Muscle layer of duodenum (tissue), 2 donors: ENCODE data around the gene LRRC25.
"Not testable (repeated sequence)": the region's sequence is repeated elsewhere in the genome, so short reads cannot be mapped to it uniquely, and the experiment has no call there.

ENCODE experiments used
- H3K27ac ChIP-seq: one replicate; pipeline ENCODE4 v1.7.0; 2013; ENCODE audit warnings: mild to moderate bottlenecking, low read length
- H3K27me3 ChIP-seq: one replicate; pipeline ENCODE4 v1.7.0; 2013; ENCODE audit warnings: low read depth, mild to moderate bottlenecking, control low read depth, low read length
- H3K36me3 ChIP-seq, 2 donors: one replicate each; pipeline ENCODE4 v1.7.0; 2013; ENCODE audit warnings: low read length in 2 of 2, control low read depth in 1 of 2, mild to moderate bottlenecking in 1 of 2; ENCODE audit not compliant: insufficient read depth in 2 of 2, control insufficient read depth in 1 of 2
- H3K4me1 ChIP-seq, 2 donors: one replicate each; pipeline ENCODE4 v1.7.0; 2013; ENCODE audit warnings: low read length in 2 of 2, mild to moderate bottlenecking in 2 of 2, control low read depth in 1 of 2, moderate library complexity in 1 of 2; ENCODE audit not compliant: insufficient read depth in 2 of 2, control insufficient read depth in 1 of 2
- H3K4me3 ChIP-seq, 2 donors: one replicate each; pipeline ENCODE4 v1.7.0; 2013; ENCODE audit warnings: low read length in 2 of 2, low read depth in 1 of 2, mild to moderate bottlenecking in 1 of 2
- H3K9me3 ChIP-seq, 2 donors: one replicate each; pipeline ENCODE4 v1.7.0; 2013; ENCODE audit warnings: low read length in 2 of 2, control low read depth in 1 of 2, mild to moderate bottlenecking in 1 of 2; ENCODE audit not compliant: control insufficient read depth in 1 of 2
- donor health status: healthy.

Gene LRRC25

GRCh38 chr19:18406749-18407148, 9.3 kb upstream of the LRRC25 start:
- no peaks in the 10 kb centered on the region for H3K27me3 ChIP-seq
- H3K4me1 ChIP-seq: peaks cover 0 to 5% of the 10 kb centered on the region in 2 donors

GRCh38 chr19:18405754-18406153, 8.3 kb upstream of the LRRC25 start:
- H3K4me1 ChIP-seq, H3K27me3 ChIP-seq, H3K9me3 ChIP-seq, H3K27ac ChIP-seq, H3K36me3 ChIP-seq, H3K4me3 ChIP-seq: not testable (repeated sequence)

More at GRCh38 chr19:18406749-18407148, 9.3 kb upstream of the LRRC25 start:
- no peaks in the 10 kb centered on the region for H3K36me3 ChIP-seq
- H3K27ac ChIP-seq: no peak overlapping the region
- no peak overlapping the region for H3K4me3 ChIP-seq
- H3K9me3 ChIP-seq: no peaks in the 10 kb centered on the region

GRCh38 chr19:18402455-18403248, 5.2 kb upstream of the LRRC25 start:
- not testable (repeated sequence) for H3K36me3 ChIP-seq, H3K9me3 ChIP-seq, H3K27ac ChIP-seq, H3K4me3 ChIP-seq, H3K27me3 ChIP-seq, H3K4me1 ChIP-seq

GRCh38 chr19:18401580-18402112, 4.2 kb upstream of the LRRC25 start:
- H3K4me1 ChIP-seq: peaks cover 0 to 10% of the 10 kb centered on the region in 2 donors
- no peaks in the 10 kb centered on the region for H3K36me3 ChIP-seq
- H3K27me3 ChIP-seq: no peaks in the 10 kb centered on the region
- no peaks in the 10 kb centered on the region for H3K9me3 ChIP-seq
- H3K4me3 ChIP-seq: no peak overlapping the region
- no peak overlapping the region for H3K27ac ChIP-seq

GRCh38 chr19:18399008-18399407, 1.6 kb upstream of the LRRC25 start:
- Histone ChIP-seq H3K4me1 (peaks cover 0 to 10% of the 10 kb centered on the region in 2 donors), H3K4me3 (no peak overlapping the region), H3K27ac (no peak overlapping the region), H3K36me3 (no peaks in the 10 kb centered on the region), H3K27me3 (no peaks in the 10 kb centered on the region), H3K9me3 (no peaks in the 10 kb centered on the region)

GRCh38 chr19:18396471-18397241, 766 bp downstream of the LRRC25 start:
- H3K36me3 ChIP-seq: no peaks in the 10 kb centered on the region
- H3K27me3 ChIP-seq: no peaks in the 10 kb centered on the region
- H3K4me3 ChIP-seq: peak overlapping the region; percentile 42 to 54
- no peak overlapping the region for H3K27ac ChIP-seq
- peaks cover 0 to 6% of the 10 kb centered on the region in 2 donors for H3K4me1 ChIP-seq
- H3K9me3 ChIP-seq: no peaks in the 10 kb centered on the region

- Histone ChIP-seq H3K9me3 (no peaks in the 10 kb centered on the region), H3K4me1 (peaks cover 0 to 6% of the 10 kb centered on the region in 2 donors), H3K27me3 (no peaks in the 10 kb centered on the region), H3K27ac (no peak overlapping the region), H3K36me3 (no peaks in the 10 kb centered on the region), H3K4me3 (no peak overlapping the region)
These were observed 3.6 kb downstream of the LRRC25 start for GRCh38 chr19:18393836-18394235.

- Histone ChIP-seq H3K4me3 (no peak overlapping the region), H3K27me3 (no peaks in the 10 kb centered on the region), H3K36me3 (no peaks in the 10 kb centered on the region), H3K4me1 (peaks cover 0 to 13% of the 10 kb centered on the region in 2 donors), H3K9me3 (no peaks in the 10 kb centered on the region), H3K27ac (peak overlapping the region; percentile 8)
These were observed 4.5 kb downstream of the LRRC25 start for GRCh38 chr19:18392926-18393325.

- Histone ChIP-seq H3K4me3 (no peak overlapping the region), H3K9me3 (no peaks in the 10 kb centered on the region), H3K27me3 (no peaks in the 10 kb centered on the region), H3K36me3 (no peaks in the 10 kb centered on the region), H3K4me1 (peaks cover 0 to 11% of the 10 kb centered on the region in 2 donors), H3K27ac (no peak overlapping the region)
These were observed 5.0 kb downstream of the LRRC25 start for GRCh38 chr19:18392417-18392816.

GRCh38 chr19:18391509-18392075, 5.8 kb downstream of the LRRC25 start:
- no peaks in the 10 kb centered on the region for H3K36me3 ChIP-seq
- no peak overlapping the region for H3K27ac ChIP-seq
- H3K9me3 ChIP-seq: no peaks in the 10 kb centered on the region
- peaks cover 0 to 7% of the 10 kb centered on the region in 2 donors for H3K4me1 ChIP-seq
- H3K4me3 ChIP-seq: no peak overlapping the region
- H3K27me3 ChIP-seq: no peaks in the 10 kb centered on the region
